A673 (cell line): ENCODE measurements around the gene KRT73. TPM values are rescaled to one million over a fixed set of nuclear protein-coding genes. Genes with fewer than 3 reads are reported as not detected.

Experiments
- BruUV-seq: library from RNA; stranded (reverse); fragments of 400-500 nt; replicated peaks from 2 replicates; lab custom pipeline; 2021; lab: Mats Ljungman, UMichigan
- CTCF ChIA-PET: fragments of 300-600 bp; sonication (Branson Sonifier 250); formaldehyde crosslinking; loops from one replicate; lab custom pipeline; 2022; ENCODE audit warnings: antibody characterized with exemption; lab: Charles Lee
- POLR2A ChIA-PET: fragments of 300-600 bp; sonication (Branson Sonifier 250); formaldehyde crosslinking; loops from one replicate; lab custom pipeline; 2022; ENCODE audit warnings: antibody characterized with exemption; ENCODE audit not compliant: low non-redundant PET; lab: Charles Lee
- DNase-seq: peaks from one replicate; pipeline ENCODE4 v3.0.0-alpha.2; 2015; ENCODE audit warnings: low spot score
- H3K27ac ChIP-seq: fragments of 200-600 bp; sonication (generic); 2 replicates; pipeline ENCODE4 v1.5.1; 2016; ENCODE audit warnings: mixed run types, low read depth, mild to moderate bottlenecking, mixed read lengths, antibody characterized with exemption, low read length; ENCODE audit not compliant: poor library complexity, severe bottlenecking
- H3K27me3 ChIP-seq: fragments of 200-600 bp; sonication (generic); replicated peaks from 2 replicates; pipeline ENCODE4 v1.6.1; 2017; ENCODE audit warnings: mixed run types, low read depth, mild to moderate bottlenecking, mixed read lengths, antibody characterized with exemption, low read length; ENCODE audit not compliant: insufficient read depth, poor library complexity
- H3K36me3 ChIP-seq: fragments of 200-600 bp; sonication (generic); 2 replicates; pipeline ENCODE4 v1.6.1; 2016; ENCODE audit warnings: mixed run types, mild to moderate bottlenecking, mixed read lengths, antibody characterized with exemption, low read length; ENCODE audit not compliant: insufficient read depth, poor library complexity, severe bottlenecking
- H3K4me1 ChIP-seq: fragments of 200-600 bp; sonication (generic); 2 replicates; pipeline ENCODE4 v1.6.1; 2017; ENCODE audit warnings: mixed run types, mild to moderate bottlenecking, mixed read lengths, antibody characterized with exemption, low read length; ENCODE audit not compliant: insufficient read depth, poor library complexity, severe bottlenecking
- H3K4me3 ChIP-seq: fragments of 200-600 bp; sonication (generic); 2 replicates; pipeline ENCODE4 v1.5.1; 2016; ENCODE audit warnings: low read depth, mixed run types, mild to moderate bottlenecking, mixed read lengths, low read length; ENCODE audit not compliant: poor library complexity, severe bottlenecking
- H3K9me3 ChIP-seq: fragments of 200-600 bp; sonication (generic); 2 replicates; pipeline ENCODE4 v1.6.1; 2016; ENCODE audit warnings: mixed run types, low read depth, mild to moderate bottlenecking, mixed read lengths, antibody characterized with exemption, low read length; ENCODE audit not compliant: poor library complexity, severe bottlenecking
- EZH2 ChIP-seq: fragments of 200-600 bp; sonication (generic); IDR thresholded peaks from 2 replicates; pipeline ENCODE4 v1.6.1; 2017; ENCODE audit warnings: borderline replicate concordance, low read depth, mild to moderate bottlenecking, mixed read lengths, antibody characterized with exemption, low read length; ENCODE audit not compliant: poor library complexity, severe bottlenecking
- intact Hi-C: fragments of 100-400 bp; cut with micrococcal nuclease; formaldehyde crosslinking; loops from one replicate; pipeline ENCODE4 v1.10.0; 2022; ENCODE audit not compliant: unreplicated experiment
- total RNA-seq: library from RNA; stranded (reverse); gene quantifications from 2 replicates; pipeline ENCODE4 v1.2.3, GENCODE V29; 2021
- TF ChIP-seq, protein P1 (sequence below): fragments of 300-800, 200-600 bp; sonication (generic); conservative IDR thresholded peaks from 2 replicates; pipeline ENCODE4 v1.5.1; 2017; ENCODE audit warnings: low read depth, mild to moderate bottlenecking, antibody characterized with exemption, low read length, moderate library complexity, mixed read lengths

Gene KRT73
- total RNA-seq, 1 experiment from 2014 or later, result not detected

DNA sequence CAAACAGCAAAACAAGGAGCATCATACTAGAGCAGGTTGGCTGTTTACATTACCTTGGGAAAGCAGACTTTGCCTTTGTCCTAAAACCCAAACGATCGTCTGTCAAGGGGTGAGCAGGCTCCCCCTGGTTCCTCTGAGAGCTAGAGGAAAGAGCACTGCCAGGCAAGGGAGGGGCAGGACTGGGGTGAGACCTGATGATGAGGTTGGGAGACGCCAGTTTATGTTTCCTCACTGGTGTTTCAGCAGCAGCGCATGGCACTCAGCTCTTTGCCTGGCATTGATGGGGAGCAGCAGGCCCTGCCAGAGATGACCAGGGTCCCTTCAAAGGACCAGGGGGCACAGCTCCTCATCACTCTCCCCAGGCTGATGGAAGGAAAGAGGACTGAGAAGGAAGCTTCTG, 41.6 kb upstream of the KRT73 start:
- CTCF ChIA-PET, result no interaction called here
- intact Hi-C loops, result no loop called here
- Histone ChIP-seq H3K4me3 (no peak overlapping the region), H3K27ac (no peak overlapping the region), H3K27me3 (no peaks in the 10 kb centered on the region), H3K9me3 (no peaks in the 10 kb centered on the region), H3K4me1 (no peaks in the 10 kb centered on the region), H3K36me3 (no peaks in the 10 kb centered on the region)
- POLR2A ChIA-PET, result no interaction called here
- TF ChIP-seq EZH2, result no peak
- TF ChIP-seq, protein P1, sequence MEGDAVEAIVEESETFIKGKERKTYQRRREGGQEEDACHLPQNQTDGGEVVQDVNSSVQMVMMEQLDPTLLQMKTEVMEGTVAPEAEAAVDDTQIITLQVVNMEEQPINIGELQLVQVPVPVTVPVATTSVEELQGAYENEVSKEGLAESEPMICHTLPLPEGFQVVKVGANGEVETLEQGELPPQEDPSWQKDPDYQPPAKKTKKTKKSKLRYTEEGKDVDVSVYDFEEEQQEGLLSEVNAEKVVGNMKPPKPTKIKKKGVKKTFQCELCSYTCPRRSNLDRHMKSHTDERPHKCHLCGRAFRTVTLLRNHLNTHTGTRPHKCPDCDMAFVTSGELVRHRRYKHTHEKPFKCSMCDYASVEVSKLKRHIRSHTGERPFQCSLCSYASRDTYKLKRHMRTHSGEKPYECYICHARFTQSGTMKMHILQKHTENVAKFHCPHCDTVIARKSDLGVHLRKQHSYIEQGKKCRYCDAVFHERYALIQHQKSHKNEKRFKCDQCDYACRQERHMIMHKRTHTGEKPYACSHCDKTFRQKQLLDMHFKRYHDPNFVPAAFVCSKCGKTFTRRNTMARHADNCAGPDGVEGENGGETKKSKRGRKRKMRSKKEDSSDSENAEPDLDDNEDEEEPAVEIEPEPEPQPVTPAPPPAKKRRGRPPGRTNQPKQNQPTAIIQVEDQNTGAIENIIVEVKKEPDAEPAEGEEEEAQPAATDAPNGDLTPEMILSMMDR, result no peak
- no TSS peak for BruUV-seq
- no peak for DNase-seq

GRCh38 chr12:52659395-52659794, 41.0 kb upstream of the KRT73 start:
- H3K27me3 ChIP-seq, result no peaks in the 10 kb centered on the region
- POLR2A ChIA-PET, result no interaction called here
- no peaks in the 10 kb centered on the region for H3K4me1 ChIP-seq
- no peaks in the 10 kb centered on the region for H3K9me3 ChIP-seq
- no TSS peak for BruUV-seq
- no peak overlapping the region for H3K4me3 ChIP-seq
- TF ChIP-seq, protein P1, result no peak
- TF ChIP-seq EZH2, result no peak
- DNase-seq, result no peak
- H3K27ac ChIP-seq, result no peak overlapping the region
- H3K36me3 ChIP-seq, result no peaks in the 10 kb centered on the region
- CTCF ChIA-PET, result no interaction called here
- intact Hi-C loops, result no loop called here

DNA sequence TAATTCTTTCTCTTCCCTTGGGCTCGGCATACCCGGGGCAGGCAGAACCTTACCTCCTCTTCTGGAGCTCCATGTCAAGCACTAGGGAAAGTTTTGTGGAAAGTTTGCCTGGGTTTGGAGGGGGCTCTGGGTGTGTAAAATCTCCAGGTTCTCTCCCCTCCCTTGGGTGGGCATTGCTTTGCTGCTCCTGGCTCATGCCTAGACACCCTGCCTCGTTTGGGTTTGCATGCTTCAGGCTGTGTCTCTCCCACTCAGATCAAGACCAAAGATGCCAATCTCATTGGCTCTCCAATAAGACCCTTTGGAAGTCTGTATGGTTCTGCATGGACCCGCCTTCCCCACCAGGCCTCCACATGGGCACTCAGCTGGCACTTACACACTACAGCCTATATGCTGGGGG, 39.8 kb upstream of the KRT73 start:
- Histone ChIP-seq H3K36me3 (no peaks in the 10 kb centered on the region), H3K27ac (no peak overlapping the region), H3K4me3 (no peak overlapping the region), H3K9me3 (no peaks in the 10 kb centered on the region), H3K27me3 (no peaks in the 10 kb centered on the region), H3K4me1 (no peaks in the 10 kb centered on the region)
- ChIA-PET POLR2A (no interaction called here), CTCF (no interaction called here)
- intact Hi-C loops, result no loop called here
- BruUV-seq, result no TSS peak
- DNase-seq, result no peak
- no peak for TF ChIP-seq EZH2
- TF ChIP-seq, protein P1, result no peak
